Measurements from ENCODE around the gene ING5.
A peak's percentile ranks its signal among the peaks of the same experiment; 100 is the strongest.

DNA sequence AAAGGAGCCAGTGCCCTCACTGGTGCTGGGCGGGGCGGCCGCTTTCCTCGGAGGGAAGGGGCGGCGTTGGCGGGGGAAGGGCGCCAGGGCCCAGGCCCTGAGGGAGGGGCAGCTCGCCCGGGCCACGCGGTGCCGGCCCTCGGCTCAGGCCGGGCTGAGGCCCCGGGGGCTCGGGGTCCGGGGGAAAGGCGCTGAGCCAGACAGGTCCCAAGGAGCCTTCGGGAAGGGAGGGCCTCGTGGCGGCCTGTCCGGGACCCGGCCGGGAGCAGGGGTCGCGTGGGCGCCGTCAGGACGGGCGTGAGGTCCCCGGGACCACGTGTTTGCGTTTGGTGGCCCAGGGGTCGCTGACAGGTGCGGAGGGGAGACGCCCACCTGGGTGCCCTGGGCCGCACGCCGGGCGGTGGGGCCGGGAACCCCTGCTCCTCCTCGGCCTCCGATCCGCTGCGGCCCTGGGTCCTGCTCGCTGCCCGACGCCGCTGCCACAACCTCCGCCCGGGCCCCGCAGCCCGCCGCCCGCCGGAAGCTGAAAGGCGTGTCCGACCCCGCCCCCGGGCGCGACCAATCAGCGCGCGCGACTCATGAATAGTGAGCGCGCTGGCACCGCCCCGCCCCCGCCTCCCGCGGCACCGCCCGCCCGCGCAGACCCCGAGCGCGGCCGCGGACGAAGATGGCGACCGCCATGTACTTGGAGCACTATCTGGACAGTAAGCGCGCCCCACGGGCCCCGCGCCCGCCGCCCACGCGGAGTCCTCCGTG, at the start of gene ING5:
- TF ChIP-seq, protein P1, sequence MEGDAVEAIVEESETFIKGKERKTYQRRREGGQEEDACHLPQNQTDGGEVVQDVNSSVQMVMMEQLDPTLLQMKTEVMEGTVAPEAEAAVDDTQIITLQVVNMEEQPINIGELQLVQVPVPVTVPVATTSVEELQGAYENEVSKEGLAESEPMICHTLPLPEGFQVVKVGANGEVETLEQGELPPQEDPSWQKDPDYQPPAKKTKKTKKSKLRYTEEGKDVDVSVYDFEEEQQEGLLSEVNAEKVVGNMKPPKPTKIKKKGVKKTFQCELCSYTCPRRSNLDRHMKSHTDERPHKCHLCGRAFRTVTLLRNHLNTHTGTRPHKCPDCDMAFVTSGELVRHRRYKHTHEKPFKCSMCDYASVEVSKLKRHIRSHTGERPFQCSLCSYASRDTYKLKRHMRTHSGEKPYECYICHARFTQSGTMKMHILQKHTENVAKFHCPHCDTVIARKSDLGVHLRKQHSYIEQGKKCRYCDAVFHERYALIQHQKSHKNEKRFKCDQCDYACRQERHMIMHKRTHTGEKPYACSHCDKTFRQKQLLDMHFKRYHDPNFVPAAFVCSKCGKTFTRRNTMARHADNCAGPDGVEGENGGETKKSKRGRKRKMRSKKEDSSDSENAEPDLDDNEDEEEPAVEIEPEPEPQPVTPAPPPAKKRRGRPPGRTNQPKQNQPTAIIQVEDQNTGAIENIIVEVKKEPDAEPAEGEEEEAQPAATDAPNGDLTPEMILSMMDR (conservative IDR thresholded peaks at IDR 0.05; ENCODE audit: low read depth, low read length): no peak
- peak; percentile 66 for TF ChIP-seq EZH2phosphoT487 (IDR thresholded peaks at IDR 0.05; ENCODE audit: borderline replicate concordance, low read length)

All from PC-3 (cell line).